GM18498 (cell line): ENCODE measurements around the gene GMCL2.

Source experiments
- ATAC-seq: cut with Tn5 transposase; IDR thresholded peaks from one replicate; pipeline ENCODE4 v1.9.1; 2021; ENCODE audit warnings: mild to moderate bottlenecking, moderate library complexity; ENCODE audit not compliant: unreplicated experiment

The GMCL2 gene

DNA sequence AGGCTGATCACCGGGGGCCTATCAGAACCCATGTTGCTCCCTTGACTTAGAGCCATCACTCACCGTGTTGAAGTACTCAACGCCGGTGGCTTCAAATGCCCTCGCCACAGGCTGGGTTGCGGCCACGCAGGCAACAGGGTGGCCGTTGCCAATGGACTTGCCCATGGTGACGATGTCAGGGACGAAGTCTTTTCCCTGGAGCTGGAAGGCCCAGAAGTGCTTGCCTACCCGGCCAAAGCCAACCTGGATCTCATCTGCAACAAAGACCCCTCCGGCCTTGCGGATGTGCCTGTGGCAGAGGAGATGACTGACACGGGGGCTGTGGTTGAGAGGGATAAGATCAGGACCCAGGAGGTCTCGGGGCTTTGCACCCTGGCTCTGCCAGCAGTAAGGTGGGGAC is 35.1 kb upstream of the GMCL2 start:
- ATAC-seq: no peak

DNA sequence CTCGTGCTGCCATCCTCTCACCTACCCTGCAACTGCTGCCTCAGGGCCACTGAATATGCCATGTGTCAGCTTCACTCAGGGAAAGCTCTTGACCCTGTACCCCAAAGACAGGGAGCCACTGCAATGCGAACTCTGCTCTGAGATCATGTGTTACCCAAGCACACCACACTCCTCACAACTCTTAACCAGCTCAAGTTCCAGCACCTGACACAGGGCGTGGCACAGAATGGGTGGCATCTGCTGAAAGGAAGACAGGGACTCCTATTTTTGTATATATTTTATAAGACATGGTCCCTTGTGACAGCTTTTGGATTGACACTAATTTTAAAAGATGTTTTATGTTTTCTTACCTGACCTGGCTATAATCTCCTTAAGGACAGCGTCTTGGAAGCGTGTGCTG is 34.7 kb upstream of the GMCL2 start:
- no peak for ATAC-seq

DNA sequence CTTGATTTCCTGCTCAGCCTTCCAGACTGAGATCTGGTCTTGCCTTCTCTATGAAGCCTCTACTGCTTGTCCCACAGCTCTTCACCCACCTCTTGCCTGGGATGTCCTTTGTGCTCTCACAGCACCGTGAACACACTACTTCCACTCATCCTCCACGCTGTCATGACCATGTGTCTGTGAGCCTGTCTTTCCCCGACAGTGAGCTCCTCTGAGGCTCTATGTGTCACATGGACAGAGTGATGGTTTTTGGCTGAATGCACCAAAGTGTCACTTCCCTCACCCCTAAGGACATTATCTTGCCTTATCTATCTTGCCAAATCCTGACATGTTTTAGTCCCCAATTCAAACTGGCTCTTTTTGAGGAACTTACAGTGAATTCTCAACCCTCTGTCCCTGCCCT is 34.1 kb upstream of the GMCL2 start:
- no peak for ATAC-seq

DNA sequence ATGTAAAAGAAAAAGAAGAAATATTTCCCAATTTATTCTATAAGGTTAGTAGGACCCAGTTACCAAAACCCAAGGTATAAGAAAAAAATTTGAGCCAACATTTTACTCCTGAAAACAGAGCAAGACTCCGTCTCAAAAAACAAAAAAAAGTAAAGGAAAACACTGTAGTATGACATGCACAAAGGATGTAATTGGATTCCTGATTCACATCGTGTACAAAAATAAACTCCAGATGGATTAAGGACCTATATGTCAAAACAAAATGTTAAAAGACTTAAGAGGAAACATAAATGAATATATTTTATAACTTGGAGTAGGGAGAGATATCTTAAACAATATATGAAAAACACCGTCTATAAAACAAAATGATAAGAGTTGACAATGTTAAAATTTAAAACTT is 31.7 kb upstream of the GMCL2 start:
- no peak for ATAC-seq

DNA sequence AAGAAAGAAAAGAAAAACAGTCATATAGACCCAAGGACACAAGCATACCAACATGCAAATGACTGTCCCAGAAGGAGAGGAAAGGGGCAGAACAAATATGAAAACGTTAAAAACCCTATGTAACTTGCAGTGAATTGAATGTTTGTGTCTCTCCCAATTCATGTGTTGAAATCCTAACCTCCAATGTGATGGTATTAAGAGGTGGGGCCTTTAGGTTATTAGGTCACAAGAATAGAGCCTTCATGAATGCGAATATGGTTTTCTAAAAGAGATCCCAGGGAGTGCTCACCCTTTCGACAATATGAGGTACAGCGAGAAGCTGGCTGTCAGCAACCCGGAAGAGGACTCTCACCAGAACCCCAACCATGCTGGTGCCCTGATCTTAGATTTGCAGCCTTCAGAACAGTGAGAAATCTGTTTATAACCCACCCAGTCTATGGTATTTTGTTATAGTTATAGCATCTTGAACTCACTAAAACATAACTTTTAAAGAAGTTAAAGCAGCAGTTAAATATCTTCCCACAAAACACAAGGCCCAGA is 31.1 kb upstream of the GMCL2 start:
- no peak for ATAC-seq

DNA sequence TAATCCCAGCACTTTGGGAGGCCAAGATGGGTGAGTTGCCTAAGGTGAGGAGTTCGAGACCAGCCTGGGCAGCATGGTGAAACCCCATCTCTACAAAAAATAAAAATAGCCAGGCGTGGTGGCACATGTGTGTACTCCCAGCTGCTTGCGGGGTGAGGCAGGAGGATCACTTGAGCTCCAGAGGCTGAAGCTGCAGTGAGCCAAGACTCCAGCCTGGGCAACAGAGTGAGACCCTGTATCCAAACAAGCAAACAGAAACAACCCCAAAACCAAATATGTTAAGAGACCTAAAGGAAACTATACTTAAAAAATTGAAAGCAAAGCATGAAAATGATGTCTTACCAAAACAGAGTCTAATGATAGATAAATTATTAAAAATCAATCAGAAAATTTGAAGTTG is 29.6 kb upstream of the GMCL2 start:
- no peak for ATAC-seq

DNA sequence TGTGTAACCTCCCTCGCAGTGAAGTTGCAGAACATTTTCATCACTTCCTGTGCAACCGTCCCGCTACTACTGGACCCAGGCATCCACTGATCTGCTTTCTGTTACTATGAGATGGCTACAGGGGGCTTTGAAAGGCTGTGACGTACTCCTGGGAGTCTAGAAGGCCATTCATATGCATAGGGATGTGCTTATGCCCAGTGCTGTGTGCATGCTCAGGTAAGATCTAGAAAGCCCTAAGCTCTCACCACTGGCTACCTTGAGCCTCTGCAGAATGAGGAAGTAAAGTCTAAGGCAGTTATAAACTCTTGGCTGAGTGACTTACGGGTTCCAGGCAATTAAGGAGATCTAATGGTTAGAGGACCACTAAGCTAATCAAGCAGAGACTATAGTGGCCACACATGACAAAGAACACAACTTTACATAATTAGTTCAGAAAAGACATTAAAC is 28.9 kb upstream of the GMCL2 start:
- ATAC-seq: no peak

DNA sequence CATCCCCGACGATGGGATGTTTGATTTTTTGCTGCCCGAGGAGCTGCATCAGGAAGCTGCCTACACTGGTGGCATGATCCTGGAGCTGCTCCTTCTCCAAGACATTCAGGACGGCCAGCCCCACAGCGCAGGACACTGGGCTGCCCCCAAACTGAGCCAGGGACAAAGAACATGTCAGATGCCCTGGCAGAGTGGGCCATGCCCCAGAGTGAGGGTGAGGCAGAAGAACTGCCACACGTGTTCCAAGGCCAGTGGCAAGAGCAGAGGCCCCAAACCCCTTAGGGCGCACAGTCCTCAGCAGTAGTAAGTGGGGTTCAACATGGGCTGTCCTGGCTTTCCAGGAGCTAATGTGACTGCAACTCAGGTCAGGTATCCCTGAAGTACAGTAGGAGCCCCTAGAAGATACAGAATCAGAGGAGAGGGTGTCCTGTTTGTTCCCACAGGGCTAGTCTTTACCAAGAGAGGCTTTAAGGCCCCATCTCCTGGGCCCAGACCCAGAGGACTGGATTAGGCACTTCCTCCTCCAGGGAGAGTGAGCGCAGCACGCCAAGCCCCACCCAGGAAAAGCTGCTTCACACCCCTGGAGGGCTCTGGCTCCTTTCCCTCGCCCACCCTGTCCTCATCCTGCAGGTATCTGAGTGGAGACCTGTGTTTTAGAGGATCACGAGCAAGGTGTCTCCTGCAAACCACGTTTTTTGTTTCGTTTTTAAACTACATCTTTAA is 28.3 kb upstream of the GMCL2 start:
- no peak for ATAC-seq

DNA sequence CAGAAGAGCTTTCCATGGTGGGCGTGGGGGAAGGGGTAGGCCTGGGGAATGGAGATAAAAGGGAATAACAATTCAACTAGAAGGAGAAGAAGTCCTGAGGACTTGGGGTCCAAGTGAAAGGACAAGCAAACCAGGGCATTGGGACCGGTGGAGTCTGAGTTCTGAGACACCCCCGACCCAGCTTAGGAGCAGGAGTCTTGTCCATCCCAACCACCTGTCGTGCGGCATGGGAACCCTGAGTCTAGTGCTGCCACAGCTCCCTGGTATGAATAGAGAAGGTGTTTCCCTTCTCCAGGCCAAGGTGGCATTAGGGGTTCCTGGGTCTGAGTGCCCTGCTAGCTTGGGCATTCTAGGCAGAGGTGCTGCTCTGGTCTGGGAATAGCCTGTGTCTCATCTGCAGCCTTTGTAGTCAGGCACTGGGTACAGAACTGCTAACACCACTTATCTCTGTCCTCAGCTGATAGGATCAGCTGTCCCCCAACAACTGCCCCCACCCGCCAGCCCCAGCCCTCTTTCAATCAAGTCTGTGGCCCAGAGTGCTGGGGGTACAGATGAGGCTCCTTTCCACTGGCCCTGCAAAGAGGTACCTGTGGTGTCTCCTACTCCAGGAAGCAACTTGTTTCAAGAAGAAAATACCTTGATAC is 27.1 kb upstream of the GMCL2 start:
- no peak for ATAC-seq

DNA sequence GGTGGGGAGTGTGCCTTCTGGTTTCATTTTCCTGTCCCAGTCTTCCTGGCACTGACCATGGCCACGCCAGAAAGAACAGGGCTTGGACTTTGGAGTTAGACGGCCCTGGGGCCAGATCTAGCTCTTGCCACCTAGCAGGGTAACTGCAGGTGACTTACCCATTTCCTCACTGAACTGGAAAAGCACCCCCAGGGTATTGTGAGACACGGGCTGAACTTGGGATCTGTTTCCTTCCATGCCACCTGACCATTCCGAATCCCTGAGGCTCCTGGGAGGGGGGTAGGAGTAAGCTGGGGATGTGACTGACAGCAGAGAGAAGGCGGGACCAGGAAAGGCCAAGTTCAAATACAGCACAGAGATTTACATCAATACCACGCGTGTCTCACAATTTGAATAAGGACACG is 26.6 kb upstream of the GMCL2 start:
- ATAC-seq: no peak

DNA sequence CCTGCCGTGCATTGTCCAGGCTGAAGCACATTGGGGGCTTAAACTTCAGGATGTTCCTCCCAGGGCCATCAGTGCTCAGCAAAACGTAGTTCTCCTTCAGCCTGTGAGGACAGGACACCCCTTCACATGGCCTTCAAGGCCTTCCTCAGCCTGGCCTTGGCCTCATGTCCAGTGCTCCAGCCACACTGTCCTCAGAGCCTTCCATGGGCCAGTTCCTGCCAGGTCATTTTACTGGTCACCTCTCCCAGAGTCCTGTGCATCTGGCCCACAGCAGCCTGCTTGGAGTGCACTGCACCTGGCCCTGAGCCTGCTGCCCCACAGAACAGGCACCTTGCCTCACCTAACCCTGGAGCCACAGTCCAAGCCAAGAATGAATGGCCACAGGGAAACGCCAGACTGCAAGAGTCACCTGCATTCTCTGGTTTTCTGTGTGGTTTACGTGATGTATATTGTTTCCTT is 25.9 kb upstream of the GMCL2 start:
- ATAC-seq: no peak

DNA sequence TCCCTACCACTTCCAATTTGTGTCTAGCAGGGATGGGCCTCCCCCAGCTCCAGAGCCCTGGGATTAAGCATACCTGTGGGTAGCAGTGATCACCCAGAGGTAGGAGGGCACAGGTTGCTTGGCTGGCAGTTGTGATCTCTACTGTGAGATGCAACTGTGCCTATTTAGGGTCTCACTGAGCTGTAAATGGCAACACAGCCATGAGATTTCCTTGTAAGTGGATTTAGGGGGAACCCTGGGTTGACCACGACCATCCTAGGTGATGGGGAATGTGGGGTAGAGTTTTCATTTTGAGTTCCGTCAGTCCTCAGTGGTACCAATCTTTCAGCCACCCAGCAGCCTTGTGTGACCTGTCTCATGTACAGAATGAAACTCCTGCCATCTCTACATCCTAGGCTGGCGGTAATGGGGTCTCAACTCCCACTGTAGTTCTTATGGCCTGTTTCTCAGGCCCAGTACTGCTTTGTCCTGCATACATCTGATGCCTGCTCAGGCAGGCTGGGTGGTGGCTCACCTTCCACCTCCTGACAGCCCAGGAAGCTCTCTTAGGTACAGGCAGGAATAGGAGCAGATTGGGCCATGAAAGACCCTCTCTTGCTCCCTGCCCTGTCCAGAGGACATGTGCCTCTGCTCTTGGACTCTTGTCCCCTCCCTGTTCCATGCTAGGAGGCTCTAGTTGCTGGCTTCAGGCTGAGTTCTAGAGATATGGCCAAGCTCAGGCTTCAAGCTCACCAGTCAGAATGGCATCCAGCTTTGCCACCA is 25.3 kb upstream of the GMCL2 start:
- no peak for ATAC-seq

DNA sequence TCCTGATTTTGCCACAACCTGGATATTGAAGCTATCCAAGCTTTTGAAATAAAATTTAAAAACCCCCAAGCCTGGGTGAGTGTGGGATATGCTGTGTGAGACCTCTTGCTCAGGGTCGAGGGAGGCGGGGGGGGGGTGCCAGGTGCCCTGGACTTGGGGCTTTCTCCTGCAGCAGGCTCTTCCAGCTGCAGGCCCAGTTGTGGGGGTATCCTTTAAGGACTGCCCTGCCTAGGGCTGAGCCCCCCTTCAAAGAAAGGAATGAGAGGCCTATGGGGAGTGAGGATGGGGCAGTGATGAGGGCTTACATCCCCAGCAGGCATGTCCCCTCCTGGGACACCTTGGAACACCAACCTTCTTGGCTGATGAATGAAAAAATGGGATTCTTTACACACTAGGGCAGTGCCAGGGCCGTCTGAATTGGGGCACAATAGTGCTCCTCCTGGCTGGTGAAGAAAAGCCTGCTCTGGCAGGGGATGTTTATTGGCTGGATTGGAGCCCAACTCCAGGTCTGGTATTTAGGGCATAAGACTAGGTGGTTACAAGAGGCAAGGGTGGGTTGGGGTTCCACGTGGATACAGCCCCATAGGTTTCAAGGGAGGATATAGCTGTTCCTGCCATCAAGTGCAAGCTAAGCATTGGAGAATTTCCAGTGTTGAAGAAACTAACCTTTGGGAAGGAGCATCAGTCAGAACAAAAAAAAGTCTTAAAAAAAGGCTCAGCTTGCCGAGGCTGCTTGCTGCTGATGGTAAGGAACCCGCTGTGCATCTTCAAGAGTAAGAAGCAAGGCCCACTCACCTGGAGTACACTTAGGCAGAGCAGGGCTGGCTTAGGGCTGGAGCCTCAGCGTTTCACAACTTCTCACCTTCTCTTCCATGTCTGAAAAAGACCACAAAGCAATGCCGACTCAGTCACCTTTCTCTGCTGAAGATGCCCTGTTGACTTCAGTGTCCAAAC is 24.2 kb upstream of the GMCL2 start:
- ATAC-seq: no peak

DNA sequence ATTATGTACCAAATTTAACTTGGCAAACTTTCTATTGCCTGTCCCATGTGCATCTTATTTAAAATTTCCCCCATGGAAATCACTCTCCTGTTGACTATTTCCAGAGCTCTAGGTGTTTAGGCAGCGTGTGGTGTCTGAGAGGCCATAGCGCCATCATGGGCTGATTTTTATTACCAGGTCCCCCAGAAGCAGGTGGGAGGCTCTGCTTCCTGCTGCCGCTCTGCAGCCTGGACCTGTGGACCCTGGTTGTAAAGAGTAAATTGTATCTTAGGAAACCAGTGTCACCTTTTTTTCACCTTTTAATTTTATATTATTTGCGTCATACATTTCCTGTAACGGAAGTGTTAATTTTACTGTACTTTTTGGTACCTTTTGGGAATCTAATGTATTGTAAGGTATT is 23.5 kb upstream of the GMCL2 start:
- no peak for ATAC-seq

DNA sequence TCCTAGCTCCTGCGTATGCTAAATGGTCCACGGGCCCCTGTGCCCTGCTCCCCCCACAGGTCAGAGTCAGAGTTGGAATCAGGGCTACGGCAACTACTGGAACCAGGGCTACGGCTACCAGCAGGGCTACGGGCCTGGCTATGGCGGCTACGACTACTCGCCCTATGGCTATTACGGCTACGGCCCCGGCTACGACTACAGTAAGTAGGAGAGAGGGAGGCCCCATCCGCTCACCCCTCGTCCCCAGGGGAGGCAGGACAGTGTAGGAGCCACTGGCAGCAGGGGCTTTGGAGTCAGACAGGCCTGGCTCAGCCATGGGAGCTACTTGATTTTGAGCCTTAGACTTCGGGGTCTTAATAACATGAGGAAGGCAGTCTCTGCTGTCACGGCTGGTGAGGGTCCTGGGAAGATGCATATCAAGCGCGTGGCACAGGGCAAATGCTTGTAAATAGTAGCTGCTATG is 22.9 kb upstream of the GMCL2 start:
- no peak for ATAC-seq

DNA sequence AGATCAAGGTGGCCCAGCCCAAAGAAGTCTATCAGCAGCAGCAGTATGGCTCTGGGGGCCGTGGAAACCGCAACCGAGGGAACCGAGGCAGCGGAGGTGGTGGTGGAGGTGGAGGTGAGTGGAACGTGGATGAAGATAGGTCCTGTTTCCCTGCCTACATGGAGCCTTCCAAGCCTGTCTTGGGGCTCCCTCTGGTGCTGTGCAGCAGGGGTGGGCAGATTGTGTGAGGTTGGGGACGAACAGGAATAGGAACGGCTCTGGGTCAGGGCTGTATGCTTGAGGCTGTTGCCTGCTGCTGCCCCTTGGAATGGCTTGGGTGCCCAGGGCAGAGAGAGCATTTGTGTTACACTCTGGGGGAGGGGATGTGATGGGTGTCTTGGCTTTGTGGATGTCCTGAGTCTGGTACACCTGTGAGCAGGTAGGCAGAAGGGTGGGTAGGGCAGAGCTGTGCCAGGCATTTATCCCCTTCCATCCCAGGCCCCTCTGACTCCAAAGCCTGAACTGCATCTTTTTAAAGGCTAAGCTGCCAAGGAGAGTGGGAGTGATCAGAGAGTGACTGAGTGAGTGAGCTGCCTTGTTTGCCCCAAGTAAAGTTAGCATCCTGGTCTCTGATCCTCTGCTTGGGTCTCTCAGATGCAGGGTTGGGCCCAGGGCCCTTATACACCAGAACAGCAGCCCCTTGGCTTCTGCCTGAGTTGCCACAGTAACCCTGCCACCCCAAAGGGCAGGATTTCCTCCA is 22.3 kb upstream of the GMCL2 start:
- no peak for ATAC-seq

DNA sequence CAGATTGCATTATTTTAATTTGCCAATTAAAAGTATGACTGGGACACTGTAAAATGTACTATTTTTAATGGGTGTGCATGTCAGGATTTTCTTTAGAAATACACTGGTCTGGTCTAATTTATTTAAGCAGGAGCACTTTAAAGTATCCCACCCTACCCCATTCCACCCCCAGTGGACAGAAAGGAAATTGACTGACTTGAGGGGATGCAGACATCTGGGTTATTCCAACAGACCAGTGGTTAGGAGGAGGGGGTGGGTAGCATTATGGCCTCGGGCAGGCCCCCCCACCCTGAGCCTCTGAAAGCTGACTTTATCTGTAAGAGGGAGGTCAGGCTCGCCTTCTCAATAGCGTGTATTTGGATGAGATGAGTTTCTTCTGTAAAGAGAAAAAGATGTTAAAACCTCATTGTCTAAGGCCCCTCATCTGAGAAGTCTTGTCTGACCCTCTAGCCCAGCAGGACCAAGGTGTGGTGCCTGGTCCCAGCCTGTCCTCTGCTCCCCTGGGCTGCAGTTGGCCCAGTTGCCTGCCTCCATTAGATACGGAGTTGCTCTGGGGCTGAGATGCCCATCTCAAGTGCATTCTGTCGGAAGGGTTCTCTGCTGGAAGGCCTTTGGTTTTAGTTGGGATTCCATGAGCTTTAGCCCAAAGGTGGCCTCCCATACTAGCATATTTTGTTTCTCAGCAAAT is 21.5 kb upstream of the GMCL2 start:
- no peak for ATAC-seq

DNA sequence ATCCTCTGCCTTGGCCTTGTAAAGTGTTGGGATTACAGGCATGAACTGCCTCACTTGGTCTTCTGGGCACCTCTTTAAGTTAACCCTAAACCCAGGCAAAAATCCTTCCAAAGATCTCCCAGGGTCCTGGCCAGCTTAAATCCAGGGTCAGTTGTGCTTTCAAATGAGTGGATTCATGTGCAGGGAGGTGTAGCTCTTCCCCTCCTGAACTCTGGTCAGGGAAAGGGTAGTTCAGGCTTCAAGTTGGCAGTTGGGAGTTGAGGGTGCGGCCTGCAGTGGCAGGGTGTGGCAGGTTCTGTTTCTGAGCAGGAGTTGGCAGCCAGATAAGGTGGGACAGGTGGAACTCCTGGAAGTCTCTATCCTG is 20.7 kb upstream of the GMCL2 start:
- ATAC-seq: no peak

DNA sequence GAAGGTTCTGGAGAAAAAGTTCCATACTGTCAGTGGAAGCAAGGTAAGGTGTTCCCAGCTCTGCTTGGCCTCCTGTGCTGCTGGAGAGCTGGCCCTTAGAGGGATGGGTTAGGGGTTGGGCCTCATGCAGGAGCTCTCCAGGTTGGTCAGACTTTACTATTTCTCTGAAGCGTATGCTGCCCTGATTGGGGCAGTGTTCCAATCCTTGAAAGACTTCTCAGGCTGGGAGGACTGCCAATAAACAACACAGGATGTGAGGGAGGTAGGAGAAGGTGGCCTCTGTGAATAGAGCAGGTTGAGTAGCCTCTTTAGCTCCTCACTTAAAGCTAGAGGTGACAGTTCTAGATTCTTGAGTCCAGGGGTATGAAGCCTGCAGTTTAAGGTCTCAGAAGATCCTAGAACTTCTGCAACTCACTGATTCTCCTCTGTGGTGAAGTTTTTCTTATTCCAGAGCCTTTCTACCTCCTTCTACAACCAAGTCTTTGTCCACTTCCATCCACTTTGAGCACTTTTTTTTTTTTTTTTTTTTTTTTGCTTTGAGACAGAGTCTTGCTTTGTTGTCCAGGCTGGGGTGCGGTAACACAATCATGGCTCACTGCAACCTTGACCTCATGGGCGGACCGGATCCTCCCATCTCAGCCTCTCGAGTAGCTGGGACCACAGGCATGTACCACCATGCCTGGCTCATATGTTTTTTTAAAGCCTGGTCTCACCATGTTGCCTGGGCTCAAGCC is 20.2 kb upstream of the GMCL2 start:
- ATAC-seq: no peak
